Natural killer cell (primary cell): Measurements from ENCODE around the gene C1orf94. TPM values are rescaled to one million over a fixed set of nuclear protein-coding genes. Genes with fewer than 3 reads are reported as not detected.

Source experiments
- ATAC-seq, 3 donors: fragments of 150-1000 bp in 2 of 3; fragments of 200-7000 bp in 1 of 3; cut with Tn5 transposase; 1 replicate in 1 of 3; 2 replicates in 2 of 3; pipeline ENCODE4 v1.10.0; 2021; ENCODE audit warnings: mild to moderate bottlenecking in 2 of 3, moderate library complexity in 2 of 3
- DNase-seq, 2 donors: peaks; one replicate each; pipeline versions ENCODE4 v3.0.0 to v3.0.0-alpha.2; 2013 to 2021; ENCODE audit warnings: mixed read lengths in 1 of 2
- H3K27ac ChIP-seq: one replicate; pipeline ENCODE4 v1.5.1; 2013; ENCODE audit warnings: mild to moderate bottlenecking, low read length
- H3K27me3 ChIP-seq: one replicate; pipeline ENCODE4 v1.6.1; 2013; ENCODE audit warnings: low read length; ENCODE audit not compliant: control insufficient read depth, insufficient read depth
- H3K36me3 ChIP-seq: one replicate; pipeline ENCODE4 v1.6.1; 2013; ENCODE audit warnings: low read length; ENCODE audit not compliant: control insufficient read depth, insufficient read depth
- H3K4me1 ChIP-seq: one replicate; pipeline ENCODE4 v1.6.1; 2013; ENCODE audit warnings: low read length; ENCODE audit not compliant: control insufficient read depth, insufficient read depth
- H3K4me3 ChIP-seq: one replicate; pipeline ENCODE4 v1.5.1; 2013; ENCODE audit warnings: low read length
- H3K9me3 ChIP-seq: one replicate; pipeline ENCODE4 v1.6.1; 2013; ENCODE audit warnings: low read length; ENCODE audit not compliant: control insufficient read depth, insufficient read depth
- H3K27ac Mint-ChIP-seq, 2 donors: one replicate each; pipeline ENCODE4 v1.8.0; 2022; ENCODE audit warnings: mild to moderate bottlenecking in 2 of 2, mixed read lengths in 2 of 2, moderate library complexity in 1 of 2
- H3K27me3 Mint-ChIP-seq, 2 donors: one replicate each; pipeline ENCODE4 v1.8.0; 2022; ENCODE audit warnings: low read depth in 2 of 2, mixed read lengths in 2 of 2
- H3K36me3 Mint-ChIP-seq: one replicate; pipeline ENCODE4 v1.8.0; 2022; ENCODE audit warnings: mixed read lengths
- H3K4me1 Mint-ChIP-seq, 2 donors: one replicate each; pipeline ENCODE4 v1.8.0; 2022; ENCODE audit warnings: mixed read lengths in 2 of 2
- H3K4me3 Mint-ChIP-seq: one replicate; pipeline ENCODE4 v1.8.0; 2022; ENCODE audit warnings: mild to moderate bottlenecking, moderate library complexity, mixed read lengths
- H3K9me3 Mint-ChIP-seq, 2 donors: one replicate each; pipeline ENCODE4 v1.8.0; 2022; ENCODE audit warnings: mixed read lengths in 2 of 2
- WGBS: methylation state at CpG from one replicate; pipeline ENCODE4 v1.1.7; 2013; ENCODE audit warnings: missing lambda C conversion rate; ENCODE audit not compliant: insufficient coverage; 5-methylcytosine and 5-hydroxymethylcytosine counted together
- intact Hi-C: fragments of 100-400 bp; cut with micrococcal nuclease; formaldehyde crosslinking; loops from one replicate; pipeline ENCODE4 v1.14.2; 2022
- total RNA-seq, 4 donors: library from RNA; stranded (reverse); fragments of 120-200 nt in 1 of 4; gene quantifications; one replicate each; pipeline versions ENCODE4 v1.2.3 to v1.2.4, GENCODE V29; 2013 to 2022
- TF ChIP-seq, protein P1 (sequence below): fragments of 200-600 bp; IDR thresholded peaks from one replicate; pipeline ENCODE4 v1.8.0; 2022; ENCODE audit warnings: antibody characterized with exemption

Gene C1orf94
- total RNA-seq, 3 donors from 2014 or later (not counting 1 experiment from before 2014, with no cell fraction given), result not detected

DNA sequence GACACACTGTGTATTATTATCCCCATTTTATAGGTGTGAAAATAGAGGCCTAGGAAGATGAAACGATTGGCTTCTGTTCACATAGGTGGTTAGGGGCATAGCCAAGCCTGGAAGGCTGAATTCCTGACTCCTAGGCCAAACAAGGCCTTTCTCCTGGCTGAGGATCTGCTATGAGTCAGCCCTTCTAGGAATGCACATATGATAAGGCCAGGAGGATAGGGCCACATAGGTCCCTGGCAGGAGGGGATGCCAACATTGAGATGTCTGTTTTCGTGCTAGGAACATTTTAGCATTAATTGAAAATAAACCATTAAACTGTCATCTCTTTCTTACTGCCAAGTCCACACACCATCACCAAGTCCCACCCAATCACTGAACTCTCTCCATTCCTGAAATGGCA, 20.8 kb upstream of the C1orf94 start:
- Histone ChIP-seq H3K36me3 (no peaks in the 10 kb centered on the region), H3K27me3 (no peaks in the 10 kb centered on the region), H3K4me3 (no peak overlapping the region), H3K9me3 (no peaks in the 10 kb centered on the region), H3K27ac (no peak overlapping the region), H3K4me1 (no peaks in the 10 kb centered on the region)
- Mint-ChIP-seq H3K27me3 (peaks cover 17 to 40% of the 10 kb centered on the region in 2 donors), H3K36me3 (no peaks in the 10 kb centered on the region), H3K4me3 (no peak overlapping the region), H3K4me1 (no peaks in the 10 kb centered on the region), H3K27ac (no peak overlapping the region), H3K9me3 (no peaks in the 10 kb centered on the region)
- intact Hi-C loops, result no loop called here
- DNase-seq, result no peak
- WGBS, result 85% methylated on average over 2 of the region's 2 CpGs
- ATAC-seq, result no peak
- TF ChIP-seq, protein P1, sequence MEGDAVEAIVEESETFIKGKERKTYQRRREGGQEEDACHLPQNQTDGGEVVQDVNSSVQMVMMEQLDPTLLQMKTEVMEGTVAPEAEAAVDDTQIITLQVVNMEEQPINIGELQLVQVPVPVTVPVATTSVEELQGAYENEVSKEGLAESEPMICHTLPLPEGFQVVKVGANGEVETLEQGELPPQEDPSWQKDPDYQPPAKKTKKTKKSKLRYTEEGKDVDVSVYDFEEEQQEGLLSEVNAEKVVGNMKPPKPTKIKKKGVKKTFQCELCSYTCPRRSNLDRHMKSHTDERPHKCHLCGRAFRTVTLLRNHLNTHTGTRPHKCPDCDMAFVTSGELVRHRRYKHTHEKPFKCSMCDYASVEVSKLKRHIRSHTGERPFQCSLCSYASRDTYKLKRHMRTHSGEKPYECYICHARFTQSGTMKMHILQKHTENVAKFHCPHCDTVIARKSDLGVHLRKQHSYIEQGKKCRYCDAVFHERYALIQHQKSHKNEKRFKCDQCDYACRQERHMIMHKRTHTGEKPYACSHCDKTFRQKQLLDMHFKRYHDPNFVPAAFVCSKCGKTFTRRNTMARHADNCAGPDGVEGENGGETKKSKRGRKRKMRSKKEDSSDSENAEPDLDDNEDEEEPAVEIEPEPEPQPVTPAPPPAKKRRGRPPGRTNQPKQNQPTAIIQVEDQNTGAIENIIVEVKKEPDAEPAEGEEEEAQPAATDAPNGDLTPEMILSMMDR, result no peak

DNA sequence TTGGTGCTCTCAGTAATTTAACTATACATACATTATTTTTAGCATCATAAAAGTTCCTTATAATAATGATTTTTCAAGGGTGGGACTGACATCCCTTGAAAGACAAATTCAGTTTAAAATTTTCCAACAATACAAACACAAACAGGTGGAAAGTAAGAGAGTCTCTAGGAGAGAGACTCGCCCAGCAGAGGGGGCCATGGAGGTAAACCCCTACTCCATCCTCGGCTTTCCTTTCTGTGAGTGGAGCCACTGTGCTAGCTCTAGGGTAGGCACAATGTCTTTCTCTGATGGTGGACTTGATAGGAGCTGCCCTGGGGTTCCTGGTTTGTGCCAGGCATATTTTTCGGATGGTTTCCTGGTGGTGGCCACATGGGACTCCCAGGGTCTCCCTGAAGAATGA, 20.0 kb upstream of the C1orf94 start:
- TF ChIP-seq, protein P1, result no peak
- Histone ChIP-seq H3K4me3 (no peak overlapping the region), H3K4me1 (no peaks in the 10 kb centered on the region), H3K9me3 (no peaks in the 10 kb centered on the region), H3K27me3 (no peaks in the 10 kb centered on the region), H3K27ac (no peak overlapping the region), H3K36me3 (no peaks in the 10 kb centered on the region)
- ATAC-seq (no peak), DNase-seq (no peak)
- WGBS, result 80% methylated on average over 3 of the region's 3 CpGs
- intact Hi-C loops, result no loop called here
- Mint-ChIP-seq H3K4me1 (no peaks in the 10 kb centered on the region), H3K4me3 (no peak overlapping the region), H3K27ac (no peak overlapping the region), H3K36me3 (no peaks in the 10 kb centered on the region), H3K9me3 (no peaks in the 10 kb centered on the region), H3K27me3 (peaks cover 20 to 48% of the 10 kb centered on the region in 2 donors)

GRCh38 chr1:34162852-34163766, 13.6 kb upstream of the C1orf94 start:
- no peak overlapping the region for H3K27ac Mint-ChIP-seq
- ATAC-seq, result no peak
- Histone ChIP-seq H3K36me3 (no peaks in the 10 kb centered on the region), H3K4me1 (peaks cover 6% of the 10 kb centered on the region), H3K27me3 (peaks cover 21% of the 10 kb centered on the region), H3K27ac (no peak overlapping the region), H3K4me3 (no peak overlapping the region), H3K9me3 (no peaks in the 10 kb centered on the region)
- no peak for DNase-seq
- no peaks in the 10 kb centered on the region for H3K36me3 Mint-ChIP-seq
- WGBS, result 1% methylated on average over 46 of the region's 46 CpGs
- TF ChIP-seq, protein P1, result no peak
- peaks cover 0 to 7% of the 10 kb centered on the region in 2 donors for H3K4me1 Mint-ChIP-seq
- H3K9me3 Mint-ChIP-seq, result no peaks in the 10 kb centered on the region
- intact Hi-C loops, result no loop called here
- peaks cover 53 to 61% of the 10 kb centered on the region in 2 donors for H3K27me3 Mint-ChIP-seq
- peak overlapping the region; percentile 28 for H3K4me3 Mint-ChIP-seq
